Adrenal gland (tissue), 12 donors: Measurements from ENCODE around the gene SETBP1. TPM values are rescaled to one million over a fixed set of nuclear protein-coding genes. Genes with fewer than 3 reads are reported as not detected.

ENCODE experiments used
- DNase-seq, 7 donors: peaks; one replicate each; pipeline ENCODE4 v3.0.0-alpha.2; 2019 to 2020
- H3K27ac ChIP-seq, 5 donors: fragments of 200-600 bp; sonication (generic) in 4 of 5; 1 replicate in 3 of 5; 2 replicates in 2 of 5; pipeline versions ENCODE4 v1.5.1 to v1.8.0; 2016 to 2020; ENCODE audit warnings: mild to moderate bottlenecking in 1 of 5
- H3K27me3 ChIP-seq: fragments of 200-600 bp; 2 replicates; pipeline ENCODE4 v1.8.0; 2021
- H3K36me3 ChIP-seq, 2 donors: fragments of 200-600 bp; replicated peaks in 1 of 2; 1 replicate in 1 of 2; 2 replicates in 1 of 2; pipeline versions ENCODE4 v1.5.1 to v1.8.0; 2018 to 2022
- H3K4me1 ChIP-seq, 2 donors: fragments of 200-600 bp; replicated peaks in 1 of 2; 1 replicate in 1 of 2; 2 replicates in 1 of 2; pipeline versions ENCODE4 v1.5.1 to v1.8.0; 2018 to 2021
- H3K4me3 ChIP-seq, 4 donors: fragments of 200-600 bp; sonication (generic) in 3 of 4; one replicate each; pipeline ENCODE4 v1.5.1; 2016 to 2018
- H3K9me3 ChIP-seq, 3 donors: fragments of 200-600 bp; sonication (generic) in 1 of 3; replicated peaks in 1 of 3; 1 replicate in 2 of 3; 2 replicates in 1 of 3; pipeline versions ENCODE4 v1.5.1 to v1.8.0; 2016 to 2021
- CTCF ChIP-seq, 6 experiments: fragments of 450-650 bp in 4 of 6; fragments of 200-600 bp in 2 of 6; sonication (generic) in 1 of 6; IDR thresholded peaks; 1 replicate in 5 of 6; 2 replicates in 1 of 6; pipeline versions ENCODE4 v1.5.1 to v1.8.0; 2016 to 2021; ENCODE audit warnings: antibody characterized with exemption in 6 of 6, mild to moderate bottlenecking in 2 of 6, moderate library complexity in 1 of 6
- POLR2A ChIP-seq, 2 donors: fragments of 450-650 bp; IDR thresholded peaks; one replicate each; pipeline ENCODE4 v1.6.1; 2017; ENCODE audit warnings: antibody characterized with exemption in 2 of 2, mild to moderate bottlenecking in 2 of 2, moderate library complexity in 1 of 2
- WGBS, 4 donors: extraction: QIAGEN DNeasy Blood & Tissue Kit in 2 of 4; methylation state at CpG; one replicate each; pipeline versions ENCODE4 v1.1.5 to v1.1.7; 2013 to 2017; 5-methylcytosine and 5-hydroxymethylcytosine counted together
- intact Hi-C, 2 donors: fragments of 100-400 bp; cut with DNase I; formaldehyde crosslinking; loops; one replicate each; pipeline versions ENCODE4 v1.14.1 to v1.15.0; 2022 to 2023
- polyA plus RNA-seq, 3 donors: library from polyadenylated mRNA; stranded (reverse); fragments of 200-250 nt in 2 of 3; fragments of 350-450 nt in 1 of 3; fragmentation: Illumina TruSeq in 1 of 3; extraction: RNeasy Lipid Tissue Mini Kit (QIAGEN cat#74804) in 1 of 3; gene quantifications; one replicate each; pipeline ENCODE4 v1.2.3, GENCODE V29; 2013 to 2014
- total RNA-seq, 9 donors: library from RNA; depleted of rRNA in 4 of 9; stranded (reverse); fragments of >200 nt in 4 of 9; fragments of 120-200 nt in 1 of 9; fragmentation: NEBNext Ultra II Directional in 1 of 9; extraction: Animal tissue kit (Norgen Biotek cat#: 25700) in 1 of 9; gene quantifications; one replicate each; pipeline versions ENCODE4 v1.1.0 to v1.2.4, GENCODE V29; 2013 to 2023
- donor health status: healthy with polysubstance abuse.
- donor health status: Bipolar disorder and iron deficiency.
- donor health status: DM: yes; HTN: yes; CAD: no.
- donor health status: DM: no; HTN: no; CAD: no.
- donor health status: DM: no; HTN: no; CAD: no.
- donor health status: DM: yes; HTN: yes; CAD: no.

The SETBP1 gene
- total and polyA plus RNA-seq, 12 donors, result 1.2 to 18.0 (median 9.4) TPM

GRCh38 chr18:44960580-44960979 is 279.9 kb downstream of the SETBP1 start:
- DNase-seq, result no peak
- no peaks in the 10 kb centered on the region for H3K27me3 ChIP-seq
- H3K4me3 ChIP-seq, result no peak overlapping the region
- H3K27ac ChIP-seq, result no peak overlapping the region
- H3K9me3 ChIP-seq, result no peaks in the 10 kb centered on the region
- WGBS, 4 donors, result 67 to 82% (median 79%) methylated on average over 2 of the region's 2 CpGs
- no peaks in the 10 kb centered on the region for H3K36me3 ChIP-seq
- no peak for TF ChIP-seq POLR2A (IDR thresholded peaks at IDR 0.05)
- TF ChIP-seq CTCF (IDR thresholded peaks at IDR 0.05), result no peak
- peaks cover 0 to 5% of the 10 kb centered on the region in 2 donors for H3K4me1 ChIP-seq
- intact Hi-C loops, result no loop called here

DNA sequence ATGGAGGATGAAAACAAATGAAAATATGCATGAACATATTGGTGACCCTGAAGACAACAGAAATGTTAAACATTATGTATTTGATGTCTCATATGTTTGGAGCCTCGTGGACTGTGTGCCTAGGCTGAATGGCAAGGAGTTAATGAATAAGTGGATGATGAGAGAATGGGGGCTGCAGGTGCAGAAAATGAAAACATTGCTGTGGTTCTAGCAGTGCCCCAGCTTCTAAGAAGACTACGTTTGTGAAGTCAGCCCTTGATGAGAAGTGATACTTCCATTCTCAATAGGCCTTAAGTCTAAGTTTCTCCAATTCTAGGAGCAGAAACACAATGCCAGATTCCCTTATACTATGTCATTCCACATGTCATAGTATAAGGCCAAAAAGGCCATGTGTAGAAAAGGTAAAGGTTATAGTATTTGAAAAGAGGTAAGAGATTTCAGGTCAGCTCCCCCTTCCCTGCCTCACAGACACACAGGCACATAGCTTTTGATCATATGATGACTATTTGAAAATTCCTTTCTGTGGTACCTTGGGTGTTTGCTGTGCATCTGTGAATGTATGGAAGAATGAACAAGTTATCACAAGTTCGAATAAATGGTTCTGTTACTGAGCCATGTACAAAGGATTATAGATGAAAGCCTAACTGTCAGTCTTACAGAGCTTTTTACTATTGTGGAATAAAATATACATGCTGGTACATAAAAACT is 280.8 kb downstream of the SETBP1 start:
- no peaks in the 10 kb centered on the region for H3K27me3 ChIP-seq
- H3K4me3 ChIP-seq, result no peak overlapping the region
- H3K4me1 ChIP-seq, result peaks cover 0 to 5% of the 10 kb centered on the region in 2 donors
- intact Hi-C loops, result no loop called here
- DNase-seq, result no peak
- 65 to 82% (median 72%) methylated on average over 3 of the region's 3 CpGs for WGBS, 4 donors
- no peak overlapping the region for H3K27ac ChIP-seq
- no peaks in the 10 kb centered on the region for H3K36me3 ChIP-seq
- H3K9me3 ChIP-seq, result no peaks in the 10 kb centered on the region
- TF ChIP-seq POLR2A (IDR thresholded peaks at IDR 0.05) (no peak), CTCF (IDR thresholded peaks at IDR 0.05) (no peak)

DNA sequence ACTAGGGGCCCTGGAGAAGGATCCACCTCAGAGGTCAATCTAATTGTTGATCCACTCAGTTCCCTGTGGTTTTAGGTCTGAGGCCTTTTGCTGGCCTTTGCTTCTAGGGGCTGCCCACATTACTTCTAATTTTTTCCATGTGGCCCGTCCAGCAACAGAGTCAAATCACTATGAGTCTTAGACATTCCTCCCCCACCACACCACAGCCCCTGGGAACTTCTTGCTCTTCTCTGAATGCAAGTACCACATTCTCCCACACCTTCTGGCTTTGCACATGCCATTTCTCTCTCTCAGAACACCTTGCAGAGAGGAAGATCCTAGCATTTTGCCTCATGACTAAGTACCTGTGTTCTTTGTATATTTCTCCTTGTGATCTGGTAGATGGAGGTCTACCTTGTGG is 286.9 kb downstream of the SETBP1 start:
- H3K27me3 ChIP-seq, result no peaks in the 10 kb centered on the region
- intact Hi-C loops, result no loop called here
- no peak for TF ChIP-seq CTCF (IDR thresholded peaks at IDR 0.05)
- no peak for TF ChIP-seq POLR2A (IDR thresholded peaks at IDR 0.05)
- no peaks in the 10 kb centered on the region for H3K36me3 ChIP-seq
- no peak overlapping the region for H3K4me3 ChIP-seq
- no peaks in the 10 kb centered on the region for H3K9me3 ChIP-seq
- WGBS, 4 donors, result 61 to 74% (median 68%) methylated on average over 1 of the region's 1 CpG
- DNase-seq, result no peak
- no peaks in the 10 kb centered on the region for H3K4me1 ChIP-seq
- no peak overlapping the region for H3K27ac ChIP-seq

DNA sequence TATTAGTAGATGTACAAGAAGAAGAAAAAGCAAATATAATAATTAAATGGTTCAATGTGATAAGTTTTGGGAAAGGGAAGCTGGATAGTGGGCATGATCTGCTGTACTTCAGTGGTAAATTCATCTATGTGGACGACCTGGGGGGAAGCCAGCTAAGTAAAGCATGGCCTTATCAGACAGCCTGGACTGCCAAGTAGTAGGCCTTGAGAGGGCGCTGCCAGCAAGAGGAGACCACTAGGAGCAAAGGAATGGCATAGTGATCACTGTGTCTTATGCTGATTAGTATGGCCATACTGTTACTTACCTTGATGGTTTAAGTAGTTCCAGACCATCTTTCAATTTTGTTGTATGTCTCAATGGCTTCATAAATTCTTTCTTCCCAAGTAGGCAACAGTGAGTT is 287.6 kb downstream of the SETBP1 start:
- intact Hi-C loops, result no loop called here
- no peak for DNase-seq
- H3K4me1 ChIP-seq, result no peaks in the 10 kb centered on the region
- H3K27me3 ChIP-seq, result no peaks in the 10 kb centered on the region
- no peaks in the 10 kb centered on the region for H3K9me3 ChIP-seq
- H3K4me3 ChIP-seq, result no peak overlapping the region
- no peak overlapping the region for H3K27ac ChIP-seq
- 58 to 77% (median 66%) methylated on average over 2 of the region's 2 CpGs for WGBS, 4 donors
- no peaks in the 10 kb centered on the region for H3K36me3 ChIP-seq
- TF ChIP-seq CTCF (IDR thresholded peaks at IDR 0.05) (no peak), POLR2A (IDR thresholded peaks at IDR 0.05) (no peak)
